Ishikawa (cell line): ENCODE measurements around the gene POU2F2.

Source experiments
- CEBPB ChIP-seq: IDR thresholded peaks from 2 replicates; pipeline ENCODE4 v1.6.1; 2012
- CREB1 ChIP-seq: IDR thresholded peaks from 2 replicates; pipeline ENCODE4 v1.6.1; 2012; ENCODE audit warnings: low read depth
- EGR1 ChIP-seq: IDR thresholded peaks from 2 replicates; pipeline ENCODE4 v1.6.1; 2012
- EP300 ChIP-seq: IDR thresholded peaks from 2 replicates; pipeline ENCODE4 v1.6.1; 2012; ENCODE audit warnings: borderline replicate concordance
- FOXM1 ChIP-seq: IDR thresholded peaks from 2 replicates; pipeline ENCODE4 v1.6.1; 2012; ENCODE audit warnings: low read depth, borderline replicate concordance
- MAX ChIP-seq: IDR thresholded peaks from 2 replicates; pipeline ENCODE4 v1.6.1; 2012
- NFIC ChIP-seq: IDR thresholded peaks from 2 replicates; pipeline ENCODE4 v1.6.1; 2012
- RAD21 ChIP-seq: IDR thresholded peaks from 2 replicates; pipeline ENCODE4 v1.6.1; 2012; ENCODE audit warnings: low read depth
- TAF1 ChIP-seq: IDR thresholded peaks from 2 replicates; pipeline ENCODE4 v1.6.1; 2012; ENCODE audit warnings: low read depth, mild to moderate bottlenecking
- TCF12 ChIP-seq: IDR thresholded peaks from 2 replicates; pipeline ENCODE4 v1.6.1; 2012; ENCODE audit warnings: low read depth
- TEAD4 ChIP-seq: IDR thresholded peaks from 2 replicates; pipeline ENCODE4 v1.6.1; 2012
- YY1 ChIP-seq: IDR thresholded peaks from 2 replicates; pipeline ENCODE4 v1.6.1; 2012; ENCODE audit warnings: low read depth
- ZBTB7A ChIP-seq: IDR thresholded peaks from 2 replicates; pipeline ENCODE4 v1.6.1; 2012; ENCODE audit warnings: low read depth
- TF ChIP-seq, protein P1 (sequence below): IDR thresholded peaks from 2 replicates; pipeline ENCODE4 v1.6.1; 2012; ENCODE audit warnings: low read depth, mild to moderate bottlenecking
- TF ChIP-seq, protein P2 (sequence below): IDR thresholded peaks from 2 replicates; pipeline ENCODE4 v1.6.1; 2012

Gene POU2F2

GRCh38 chr19:42040031-42040430 is 92.2 kb downstream of the POU2F2 start:
- TF ChIP-seq TEAD4 (no peak), TCF12 (no peak)

- TF ChIP-seq MAX (no peak; the same call in 1 of the 2 replicates), ZBTB7A (no peak)
- TF ChIP-seq, protein P1, sequence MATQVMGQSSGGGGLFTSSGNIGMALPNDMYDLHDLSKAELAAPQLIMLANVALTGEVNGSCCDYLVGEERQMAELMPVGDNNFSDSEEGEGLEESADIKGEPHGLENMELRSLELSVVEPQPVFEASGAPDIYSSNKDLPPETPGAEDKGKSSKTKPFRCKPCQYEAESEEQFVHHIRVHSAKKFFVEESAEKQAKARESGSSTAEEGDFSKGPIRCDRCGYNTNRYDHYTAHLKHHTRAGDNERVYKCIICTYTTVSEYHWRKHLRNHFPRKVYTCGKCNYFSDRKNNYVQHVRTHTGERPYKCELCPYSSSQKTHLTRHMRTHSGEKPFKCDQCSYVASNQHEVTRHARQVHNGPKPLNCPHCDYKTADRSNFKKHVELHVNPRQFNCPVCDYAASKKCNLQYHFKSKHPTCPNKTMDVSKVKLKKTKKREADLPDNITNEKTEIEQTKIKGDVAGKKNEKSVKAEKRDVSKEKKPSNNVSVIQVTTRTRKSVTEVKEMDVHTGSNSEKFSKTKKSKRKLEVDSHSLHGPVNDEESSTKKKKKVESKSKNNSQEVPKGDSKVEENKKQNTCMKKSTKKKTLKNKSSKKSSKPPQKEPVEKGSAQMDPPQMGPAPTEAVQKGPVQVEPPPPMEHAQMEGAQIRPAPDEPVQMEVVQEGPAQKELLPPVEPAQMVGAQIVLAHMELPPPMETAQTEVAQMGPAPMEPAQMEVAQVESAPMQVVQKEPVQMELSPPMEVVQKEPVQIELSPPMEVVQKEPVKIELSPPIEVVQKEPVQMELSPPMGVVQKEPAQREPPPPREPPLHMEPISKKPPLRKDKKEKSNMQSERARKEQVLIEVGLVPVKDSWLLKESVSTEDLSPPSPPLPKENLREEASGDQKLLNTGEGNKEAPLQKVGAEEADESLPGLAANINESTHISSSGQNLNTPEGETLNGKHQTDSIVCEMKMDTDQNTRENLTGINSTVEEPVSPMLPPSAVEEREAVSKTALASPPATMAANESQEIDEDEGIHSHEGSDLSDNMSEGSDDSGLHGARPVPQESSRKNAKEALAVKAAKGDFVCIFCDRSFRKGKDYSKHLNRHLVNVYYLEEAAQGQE = peak; percentile 40
These were observed 93.6 kb downstream of the POU2F2 start for GRCh38 chr19:42038666-42039065.

GRCh38 chr19:42037649-42038048 is 94.6 kb downstream of the POU2F2 start:
- TF ChIP-seq, protein P1 = no peak
- TF ChIP-seq FOXM1 (no peak), NFIC (no peak), TEAD4 (no peak), RAD21 (no peak), MAX (no peak), EP300 (no peak), EGR1 (no peak), YY1 (no peak), CREB1 (no peak), TAF1 (no peak), CEBPB (no peak), ZBTB7A (no peak)
- TF ChIP-seq, protein P2, sequence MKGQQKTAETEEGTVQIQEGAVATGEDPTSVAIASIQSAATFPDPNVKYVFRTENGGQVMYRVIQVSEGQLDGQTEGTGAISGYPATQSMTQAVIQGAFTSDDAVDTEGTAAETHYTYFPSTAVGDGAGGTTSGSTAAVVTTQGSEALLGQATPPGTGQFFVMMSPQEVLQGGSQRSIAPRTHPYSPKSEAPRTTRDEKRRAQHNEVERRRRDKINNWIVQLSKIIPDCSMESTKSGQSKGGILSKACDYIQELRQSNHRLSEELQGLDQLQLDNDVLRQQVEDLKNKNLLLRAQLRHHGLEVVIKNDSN = no peak
